ENCODE data around the gene VDR.

VDR gene

GRCh38 chr12:47835006-47835830, 69.6 kb downstream of the VDR start:
- ATAC-seq, result no peak
- TF ChIP-seq GLIS3 (CRISPR knock-in tag; IDR thresholded peaks at IDR 0.05), result no peak
- no peak for TF ChIP-seq TOX (CRISPR knock-in tag; IDR thresholded peaks at IDR 0.05; ENCODE audit: borderline replicate concordance)

GRCh38 chr12:47834199-47834903, 70.4 kb downstream of the VDR start:
- TF ChIP-seq ISL1 (CRISPR knock-in tag; IDR thresholded peaks at IDR 0.05), result no peak
- TF ChIP-seq ZNF565 (CRISPR knock-in tag; conservative IDR thresholded peaks at IDR 0.05; ENCODE audit: low read depth), result no peak
- TF ChIP-seq ARNTL (CRISPR knock-in tag; IDR thresholded peaks at IDR 0.05; ENCODE audit: borderline replicate concordance, low read depth), result no peak
- TF ChIP-seq CSDC2 (CRISPR knock-in tag; IDR thresholded peaks at IDR 0.05), result no peak
- no peak for TF ChIP-seq PPARA (CRISPR knock-in tag; IDR thresholded peaks at IDR 0.05; ENCODE audit: borderline replicate concordance)
- no peak for TF ChIP-seq TSHZ2 (CRISPR knock-in tag; IDR thresholded peaks at IDR 0.05)
- no peak for TF ChIP-seq CSRNP3 (CRISPR knock-in tag; IDR thresholded peaks at IDR 0.05)
- TF ChIP-seq ZC3H10 (CRISPR knock-in tag; IDR thresholded peaks at IDR 0.05), result no peak
- no peak for TF ChIP-seq ZFP30 (CRISPR knock-in tag; IDR thresholded peaks at IDR 0.05)
- TF ChIP-seq PATZ1 (CRISPR knock-in tag; IDR thresholded peaks at IDR 0.05; ENCODE audit: borderline replicate concordance), result no peak
- no peak for TF ChIP-seq TOX (CRISPR knock-in tag; IDR thresholded peaks at IDR 0.05; ENCODE audit: borderline replicate concordance)
- no peak for TF ChIP-seq ZFP3 (CRISPR knock-in tag; IDR thresholded peaks at IDR 0.05)
- no peak for TF ChIP-seq CREB5 (CRISPR knock-in tag; IDR thresholded peaks at IDR 0.05; ENCODE audit: low read depth)
- no peak for TF ChIP-seq GLIS3 (CRISPR knock-in tag; IDR thresholded peaks at IDR 0.05)
- TF ChIP-seq OSR1 (CRISPR knock-in tag; IDR thresholded peaks at IDR 0.05), result no peak
- TF ChIP-seq ZNF70 (CRISPR knock-in tag; IDR thresholded peaks at IDR 0.05), result no peak
- no peak for TF ChIP-seq TCF4 (CRISPR knock-in tag; IDR thresholded peaks at IDR 0.05; ENCODE audit: borderline replicate concordance)
- no peak for TF ChIP-seq BACH2 (CRISPR knock-in tag; IDR thresholded peaks at IDR 0.05; ENCODE audit: borderline replicate concordance)
- no peak for ATAC-seq

- ATAC-seq, result no peak
- TF ChIP-seq SNAI2 (CRISPR knock-in tag; IDR thresholded peaks at IDR 0.05) (no peak), ZNF565 (CRISPR knock-in tag; conservative IDR thresholded peaks at IDR 0.05; ENCODE audit: low read depth) (no peak), ZNF70 (CRISPR knock-in tag; IDR thresholded peaks at IDR 0.05) (no peak), TSHZ2 (CRISPR knock-in tag; IDR thresholded peaks at IDR 0.05) (no peak), TOX (CRISPR knock-in tag; IDR thresholded peaks at IDR 0.05; ENCODE audit: borderline replicate concordance) (no peak), PATZ1 (CRISPR knock-in tag; IDR thresholded peaks at IDR 0.05; ENCODE audit: borderline replicate concordance) (no peak), PPARA (CRISPR knock-in tag; IDR thresholded peaks at IDR 0.05; ENCODE audit: borderline replicate concordance) (no peak), ARNTL (CRISPR knock-in tag; IDR thresholded peaks at IDR 0.05; ENCODE audit: borderline replicate concordance, low read depth) (no peak), POU6F1 (CRISPR knock-in tag; IDR thresholded peaks at IDR 0.05; ENCODE audit: borderline replicate concordance, low read depth) (no peak), GLIS3 (CRISPR knock-in tag; IDR thresholded peaks at IDR 0.05) (no peak), ESRRG (CRISPR knock-in tag; IDR thresholded peaks at IDR 0.05) (no peak), OSR1 (CRISPR knock-in tag; IDR thresholded peaks at IDR 0.05) (no peak), ISL1 (CRISPR knock-in tag; IDR thresholded peaks at IDR 0.05) (no peak)
These were observed 71.2 kb downstream of the VDR start for GRCh38 chr12:47833591-47834012.
